Activated gamma-delta T cell (primary cell): ENCODE measurements around the gene POLD1.
"Not testable (repeated sequence)": the region's sequence is repeated elsewhere in the genome, so short reads cannot be mapped to it uniquely, and the experiment has no call there.

ENCODE experiments used
- DNase-seq: peaks from one replicate; lab custom pipeline; 2025; lab: John Stamatoyannopoulos, UW

The POLD1 gene

DNA sequence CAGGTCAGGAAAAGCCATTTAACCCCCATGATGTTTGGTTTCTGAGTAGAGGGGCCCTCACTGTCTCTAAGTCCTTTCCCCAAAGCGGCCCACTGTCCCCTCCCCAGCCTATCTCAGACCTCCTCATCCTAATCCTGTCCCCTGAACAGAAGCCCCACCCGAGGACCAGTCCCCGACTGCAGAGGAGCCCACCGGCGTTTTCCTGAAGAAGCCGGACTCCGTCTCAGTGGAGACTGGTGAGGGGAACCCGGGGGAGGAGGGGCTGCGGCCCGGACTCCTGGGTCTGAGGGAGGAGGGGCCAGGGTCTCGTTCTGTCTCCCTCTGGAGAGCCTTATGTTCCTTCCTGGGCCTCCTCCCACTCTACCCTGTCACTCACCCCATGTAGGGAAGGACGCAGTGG is 51.5 kb downstream of the POLD1 start:
- DNase-seq, result no peak

DNA sequence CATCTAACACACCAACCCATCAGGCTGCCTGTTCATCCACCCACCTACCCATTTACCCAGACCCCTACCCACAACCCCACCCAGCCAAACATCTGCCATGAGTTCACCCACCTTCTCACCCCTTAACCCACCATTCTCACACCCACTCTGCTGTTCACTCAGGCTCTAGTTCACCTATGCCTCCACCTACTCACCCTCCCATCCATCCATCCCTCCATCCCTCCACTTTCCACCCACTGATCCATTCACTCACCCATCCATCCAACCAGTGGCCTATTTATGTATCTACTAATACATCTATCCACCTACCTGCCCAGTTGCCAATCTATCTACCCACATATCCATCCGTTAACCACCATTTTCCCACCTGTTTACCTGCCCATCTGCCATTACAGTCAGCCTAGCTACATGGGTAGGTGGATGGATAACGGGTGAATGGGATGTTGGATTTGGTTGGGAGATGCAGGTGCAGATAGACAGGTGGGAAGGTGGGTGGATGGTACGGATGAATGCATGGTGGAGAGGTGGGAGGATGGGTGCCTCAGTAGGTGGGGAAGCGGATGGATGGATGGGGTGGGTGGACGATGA is 53.8 kb downstream of the POLD1 start:
- no peak for DNase-seq

DNA sequence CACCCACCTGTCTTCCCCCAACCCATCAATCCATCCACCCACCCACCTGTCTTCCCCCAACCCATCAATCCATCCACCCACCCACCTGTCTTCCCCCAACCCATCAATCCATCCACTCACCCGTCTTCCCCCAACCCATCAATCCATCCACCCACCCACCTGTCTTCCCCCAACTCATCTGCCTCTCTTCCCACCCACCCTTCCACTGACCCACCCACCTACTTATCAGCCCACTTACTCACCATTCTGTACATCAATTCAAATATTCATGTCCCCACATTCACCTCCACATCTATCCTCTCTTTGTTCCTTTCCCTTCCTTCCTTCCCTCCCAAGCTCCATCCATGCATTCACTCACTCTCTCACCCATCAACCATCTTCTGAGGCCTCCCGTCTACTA is 55.0 kb downstream of the POLD1 start:
- not testable (repeated sequence) for DNase-seq

DNA sequence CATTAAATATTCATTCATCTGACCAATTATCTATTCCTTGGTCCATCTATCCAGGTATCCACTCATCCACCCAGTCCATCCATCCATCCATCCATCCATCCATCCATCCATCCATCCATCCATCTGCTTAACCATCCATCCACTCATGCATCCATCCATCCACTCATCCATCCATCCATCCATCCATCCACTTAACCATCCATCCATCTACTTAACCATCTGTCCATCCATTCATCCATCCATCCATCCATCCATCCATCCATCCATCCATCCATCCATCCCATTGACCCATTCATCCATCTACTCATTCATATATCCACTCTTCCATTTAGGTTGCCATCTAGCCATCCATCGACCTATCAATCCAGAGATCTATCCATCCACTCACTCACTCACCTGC is 59.9 kb downstream of the POLD1 start:
- DNase-seq, result no peak

DNA sequence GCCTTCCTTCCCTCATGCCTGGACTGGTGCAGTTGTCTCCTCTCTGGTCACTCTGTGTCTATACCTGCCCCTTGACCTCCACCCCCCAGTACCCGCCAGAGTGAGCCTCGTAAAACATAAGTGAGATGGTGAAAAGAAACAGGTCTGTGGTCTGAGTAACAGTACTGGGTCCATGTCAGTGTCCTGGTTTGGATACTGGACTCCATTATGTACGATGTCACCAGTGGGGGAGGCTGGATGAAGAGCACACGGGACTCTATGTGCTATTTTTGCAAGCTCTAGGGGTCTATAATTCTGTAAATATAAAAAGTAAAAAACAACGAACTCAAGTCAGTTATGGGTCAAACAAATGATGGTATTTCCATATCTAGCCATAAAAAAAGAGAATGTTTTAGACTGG is 62.9 kb downstream of the POLD1 start:
- no peak for DNase-seq

DNA sequence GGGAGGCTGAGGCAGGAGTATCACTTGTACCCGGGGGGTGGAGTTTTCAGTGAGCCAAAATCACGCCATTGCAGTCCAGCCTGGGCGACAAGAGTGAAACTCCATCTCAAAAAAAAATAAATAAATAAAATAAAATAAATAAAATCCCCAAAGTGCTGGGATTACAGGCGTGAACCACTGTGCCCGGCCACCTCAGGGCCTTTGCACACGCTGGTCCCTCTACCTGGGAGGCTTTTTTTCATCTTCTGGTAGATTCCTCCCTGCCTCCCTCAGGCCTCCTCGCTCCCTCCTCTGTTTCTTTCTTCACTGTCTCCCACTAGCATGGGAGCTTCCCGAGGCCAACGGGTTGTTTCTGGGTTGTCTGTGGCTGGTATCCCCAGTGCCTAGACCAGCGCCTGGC is 63.6 kb downstream of the POLD1 start:
- no peak for DNase-seq

DNA sequence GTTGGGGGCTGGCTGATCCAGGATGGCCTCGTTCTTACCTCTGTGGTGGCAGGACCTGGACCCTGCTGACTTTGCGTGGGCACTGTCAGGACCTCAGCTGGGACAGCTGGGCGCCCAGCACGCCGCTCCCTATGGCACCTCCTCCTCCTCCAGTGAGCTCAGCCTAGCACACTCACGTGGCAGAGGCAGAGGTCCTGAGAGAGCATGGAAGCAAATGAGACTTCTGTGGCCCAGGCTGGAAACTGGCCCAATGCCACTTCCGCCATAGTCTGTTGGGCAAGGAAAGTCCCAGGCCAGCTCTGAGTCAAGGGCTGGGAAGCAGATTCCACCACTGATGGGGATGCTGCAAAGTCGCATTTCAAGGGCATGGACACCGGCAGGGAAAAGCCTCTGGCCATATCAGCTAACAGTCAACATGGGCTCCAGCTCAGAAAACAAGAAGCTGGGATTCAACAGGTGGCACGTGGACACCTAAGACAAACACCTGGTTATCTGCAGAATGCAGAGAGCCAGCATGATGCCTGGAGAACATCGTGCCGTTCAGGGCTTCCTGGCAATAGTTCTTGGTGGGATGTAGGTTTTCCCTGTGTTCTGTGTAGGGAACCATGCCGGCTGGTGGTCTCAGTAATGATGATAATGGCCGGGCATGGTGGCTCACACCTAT is 65.2 kb downstream of the POLD1 start:
- DNase-seq, result no peak

DNA sequence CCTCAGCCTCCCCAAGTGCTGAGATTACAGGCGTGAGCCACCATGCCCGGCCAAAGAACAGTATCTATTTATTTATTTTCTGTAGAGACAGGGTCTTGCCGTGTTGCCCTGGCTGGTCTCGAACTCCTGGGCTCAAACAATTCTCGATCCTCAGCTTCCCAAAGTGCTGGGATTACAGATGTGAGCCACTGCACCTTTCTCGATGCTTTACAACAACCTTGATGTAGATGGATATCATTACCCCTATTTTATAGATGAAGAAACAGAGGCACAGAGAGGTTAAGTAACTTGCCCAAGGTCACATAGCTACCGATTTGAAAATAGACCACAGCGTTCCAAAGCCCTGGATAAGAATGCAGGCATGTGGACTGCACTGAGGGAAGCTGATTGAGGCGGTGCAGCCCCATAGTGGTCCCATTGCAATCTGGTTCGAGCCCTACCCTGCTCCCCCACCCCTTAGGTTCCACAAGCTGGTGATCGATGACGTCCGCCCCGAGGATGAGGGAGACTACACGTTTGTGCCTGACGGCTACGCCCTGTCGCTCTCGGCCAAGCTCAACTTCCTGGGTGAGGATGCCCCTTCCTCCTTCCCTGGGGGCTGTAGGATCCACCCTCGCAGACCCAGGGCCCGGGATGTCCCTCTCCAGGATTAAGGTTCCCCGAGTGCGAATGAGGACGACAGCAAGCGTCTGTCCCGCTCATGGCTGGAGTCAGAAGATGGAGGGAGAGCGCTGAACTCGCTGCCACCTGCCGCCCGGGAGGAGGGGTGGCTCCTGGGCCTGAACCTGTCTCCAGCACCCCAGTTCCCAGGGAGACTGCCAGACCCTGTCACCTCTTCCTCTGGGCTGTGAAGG is 66.4 kb downstream of the POLD1 start:
- DNase-seq, result no peak

DNA sequence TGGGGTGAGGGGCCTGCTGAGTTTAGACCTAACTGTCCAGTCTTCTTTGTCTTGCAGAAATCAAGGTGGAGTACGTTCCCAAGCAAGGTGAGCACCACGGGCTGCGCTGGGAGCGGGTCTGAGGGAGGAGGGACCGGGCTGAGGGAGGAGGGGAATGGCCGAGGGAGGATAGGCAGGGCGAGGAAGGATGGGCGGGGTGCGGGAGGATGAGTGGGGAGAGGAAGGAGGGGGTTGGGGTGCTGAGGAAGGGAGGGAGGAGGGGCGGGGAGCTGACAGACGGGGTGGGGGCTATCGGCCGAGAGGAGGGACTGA is 67.0 kb downstream of the POLD1 start:
- DNase-seq, result no peak

DNA sequence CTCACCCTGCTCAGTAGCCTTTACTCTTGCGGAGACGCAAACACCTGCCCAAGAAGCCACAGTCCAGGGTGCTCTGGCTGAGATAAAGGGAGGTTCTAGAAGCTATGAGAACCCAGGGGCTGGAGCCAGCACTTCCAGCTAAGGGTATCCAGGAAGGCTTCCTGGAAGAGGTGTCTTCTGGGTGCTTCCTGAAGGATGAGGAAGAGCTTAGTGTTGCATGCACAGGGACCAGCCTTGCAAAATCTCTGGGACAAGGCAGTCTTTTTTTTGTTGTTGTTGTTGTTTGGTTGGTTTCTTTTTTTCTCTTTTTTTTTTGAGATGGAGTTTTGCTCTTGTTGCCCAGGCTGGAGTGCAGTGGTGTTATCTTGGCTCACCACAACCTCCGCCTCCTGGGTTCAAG is 69.1 kb downstream of the POLD1 start:
- no peak for DNase-seq

DNA sequence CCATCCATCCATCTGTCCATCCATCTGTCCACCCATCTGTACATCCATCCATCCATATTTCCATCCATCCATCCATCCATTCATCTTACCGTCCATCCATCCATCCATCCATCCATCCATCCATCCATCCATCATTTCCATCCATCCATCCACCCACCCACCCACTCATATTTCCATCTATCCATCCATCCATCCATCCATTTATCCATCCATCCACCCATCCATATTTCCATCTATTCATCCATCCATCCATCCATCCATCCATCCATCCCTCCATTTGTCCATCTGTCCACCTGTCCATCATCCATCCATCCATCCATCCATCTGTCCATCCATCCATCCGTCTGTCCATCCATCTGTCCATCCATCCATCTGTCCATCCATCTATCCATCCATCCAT is 71.8 kb downstream of the POLD1 start:
- no peak for DNase-seq

DNA sequence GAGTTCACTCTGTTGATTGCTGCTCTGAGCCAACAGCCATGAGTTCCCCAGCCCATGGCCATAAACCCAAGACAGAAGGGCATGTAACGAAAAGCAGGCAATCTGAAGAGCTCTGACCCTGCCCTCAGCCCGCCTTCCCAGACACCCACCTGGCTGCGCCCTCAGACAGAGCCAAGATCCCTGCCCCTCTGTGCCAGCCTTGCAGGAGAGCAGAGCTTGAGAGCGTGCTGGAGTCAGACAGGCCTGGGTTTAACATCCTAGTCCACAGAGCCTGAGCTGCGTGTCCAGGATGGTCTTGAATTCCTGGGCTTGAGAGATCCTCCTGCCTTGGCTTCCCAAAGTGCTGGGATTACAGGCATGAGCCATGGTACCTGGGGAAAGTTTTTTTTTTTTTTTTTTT is 73.2 kb downstream of the POLD1 start:
- no peak for DNase-seq

DNA sequence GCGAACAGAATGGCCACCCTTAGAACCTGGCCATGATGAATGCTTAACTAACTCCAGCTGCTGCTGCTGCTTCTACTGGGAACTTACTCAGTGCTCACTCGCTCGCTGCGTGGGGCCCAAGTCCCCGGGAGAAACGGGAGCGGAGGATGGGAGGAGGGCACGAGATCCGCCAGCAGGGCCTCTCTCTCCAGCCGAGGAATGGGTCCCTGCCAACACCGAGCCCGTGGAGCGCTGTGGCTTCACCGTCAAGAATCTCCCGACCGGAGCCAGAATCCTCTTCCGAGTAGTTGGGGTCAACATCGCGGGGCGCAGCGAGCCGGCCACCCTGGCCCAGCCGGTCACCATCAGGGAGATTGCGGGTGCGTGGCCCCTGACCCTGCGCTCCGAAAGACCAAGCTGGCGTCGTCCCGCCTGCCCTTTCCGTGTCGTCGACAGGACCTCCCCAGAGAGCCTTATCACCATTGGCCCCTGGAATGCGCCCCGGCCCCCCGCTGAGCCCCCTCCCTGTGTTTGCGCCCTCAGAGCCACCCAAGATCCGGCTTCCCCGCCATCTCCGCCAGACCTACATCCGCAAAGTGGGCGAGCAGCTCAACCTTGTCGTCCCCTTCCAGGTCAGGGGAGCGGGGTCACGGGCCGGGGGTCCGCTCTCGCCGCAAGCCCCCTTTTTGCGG is 74.4 kb downstream of the POLD1 start:
- no peak for DNase-seq

DNA sequence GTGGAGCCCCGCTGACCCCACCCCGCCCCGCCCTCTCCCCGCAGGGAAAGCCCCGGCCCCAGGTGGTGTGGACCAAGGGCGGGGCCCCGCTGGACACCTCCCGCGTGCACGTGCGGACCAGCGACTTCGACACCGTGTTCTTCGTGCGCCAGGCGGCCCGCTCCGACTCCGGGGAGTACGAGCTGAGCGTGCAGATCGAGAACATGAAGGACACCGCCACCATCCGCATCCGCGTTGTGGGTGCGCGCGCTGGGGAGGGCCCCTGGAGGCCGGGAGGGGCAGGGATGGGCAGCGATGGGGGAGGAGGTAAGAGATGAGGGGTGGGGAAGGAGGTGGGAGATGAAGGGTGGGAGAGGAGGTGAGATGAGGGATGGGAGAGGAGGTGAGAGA is 74.9 kb downstream of the POLD1 start:
- no peak for DNase-seq

DNA sequence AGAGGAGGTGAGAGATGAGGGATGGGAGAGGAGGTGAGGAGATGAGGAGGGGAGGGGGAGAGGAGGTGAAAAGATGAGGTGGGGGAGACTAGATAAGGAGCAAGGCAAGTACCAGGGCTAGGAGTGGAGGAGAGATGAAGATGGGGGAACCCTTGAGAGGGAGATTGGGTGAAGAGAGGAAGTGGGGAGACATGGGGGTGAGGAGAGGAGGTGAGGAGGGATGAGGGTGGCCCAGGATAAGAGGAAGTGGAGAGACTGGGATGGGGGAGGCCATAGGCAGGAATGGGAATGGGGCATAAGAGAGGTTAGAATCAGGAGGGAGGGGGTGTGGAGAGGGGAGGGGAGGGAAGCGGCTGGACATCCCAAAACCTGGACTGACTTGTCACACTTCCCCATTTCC is 75.5 kb downstream of the POLD1 start:
- DNase-seq, result no peak

DNA sequence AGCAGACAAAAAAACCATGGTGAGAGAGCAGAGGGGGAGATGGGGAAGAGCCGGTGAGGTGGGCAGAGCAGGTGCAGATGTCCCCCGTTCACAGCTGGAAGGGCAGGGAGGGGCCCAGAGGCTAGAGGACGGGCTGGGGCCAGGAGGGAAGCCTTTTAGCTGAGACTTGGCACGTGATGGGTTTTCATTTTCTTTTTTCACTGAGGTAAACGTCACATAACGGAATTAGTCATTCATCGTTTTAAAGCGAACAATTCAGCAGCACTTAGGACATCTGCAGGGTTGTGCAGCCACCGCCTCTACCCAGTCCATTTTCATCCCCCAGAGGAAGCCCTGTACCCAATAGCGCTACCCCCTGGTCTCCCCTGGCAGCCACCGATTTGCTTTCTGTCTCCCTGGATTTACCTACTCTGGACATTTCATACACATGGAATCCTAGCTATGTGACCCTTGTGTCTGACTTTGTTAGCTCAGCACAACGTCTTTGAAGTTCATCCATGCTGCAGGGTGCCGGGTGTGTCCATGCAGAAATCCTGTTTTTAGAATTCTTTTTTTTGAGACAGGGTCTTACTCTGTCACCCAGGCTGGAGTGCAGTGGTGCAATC is 76.1 kb downstream of the POLD1 start:
- DNase-seq, result no peak

DNA sequence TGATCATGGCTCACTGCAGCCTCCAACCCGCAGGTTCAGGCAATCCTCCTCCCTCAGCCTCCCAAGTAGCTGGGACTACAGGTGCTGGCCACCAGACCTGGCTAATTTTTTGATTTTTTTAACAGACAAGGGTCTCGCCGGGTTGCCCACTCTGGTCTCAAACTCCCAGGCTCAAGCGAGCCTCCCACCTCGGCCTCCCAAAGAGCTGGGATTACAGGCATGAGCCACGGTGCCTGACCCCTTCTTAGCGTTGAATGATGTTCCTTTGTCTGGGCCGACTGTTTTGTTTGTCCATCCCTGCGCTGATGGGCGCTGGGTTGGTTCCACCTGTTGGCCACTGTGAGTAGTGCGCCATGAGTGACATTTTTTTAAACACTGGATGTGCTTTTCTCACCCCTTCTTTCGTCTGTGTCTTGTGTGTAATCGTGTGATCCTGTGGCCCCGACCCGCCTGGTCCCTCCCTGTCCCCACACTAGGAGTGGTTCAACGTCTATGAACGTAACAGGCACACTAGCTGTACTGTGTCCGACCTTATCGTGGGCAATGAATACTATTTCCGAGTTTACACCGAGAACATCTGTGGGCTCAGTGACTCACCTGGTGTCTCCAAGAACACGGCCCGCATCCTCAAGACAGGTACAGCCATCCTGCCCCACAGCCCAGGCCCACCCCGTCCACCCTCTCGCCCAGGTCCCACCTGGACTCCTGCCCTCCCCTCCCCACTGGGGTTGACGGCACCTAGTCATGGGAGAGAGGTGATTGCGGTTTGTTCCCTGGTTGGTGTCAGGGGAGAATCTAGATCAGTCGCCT is 77.1 kb downstream of the POLD1 start:
- no peak for DNase-seq

DNA sequence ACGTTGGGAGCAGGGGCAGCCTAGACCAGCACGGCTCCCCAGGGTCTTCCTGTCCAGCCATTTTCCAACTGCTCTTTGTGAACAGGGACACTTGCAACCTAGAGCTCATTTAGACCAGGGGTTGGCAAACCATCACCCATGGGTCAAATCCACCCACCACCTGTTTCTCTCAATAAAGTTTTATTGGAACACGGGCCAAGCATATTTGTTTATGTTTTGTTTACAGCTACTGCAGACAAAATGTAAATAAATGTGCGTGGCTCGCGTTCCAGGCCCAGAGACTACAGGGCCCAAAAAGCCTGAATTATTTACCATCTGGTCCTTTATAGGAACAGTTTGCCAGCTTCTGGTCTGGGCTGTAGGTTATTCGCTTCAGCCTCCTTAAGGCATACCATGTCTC is 78.8 kb downstream of the POLD1 start:
- DNase-seq, result no peak

DNA sequence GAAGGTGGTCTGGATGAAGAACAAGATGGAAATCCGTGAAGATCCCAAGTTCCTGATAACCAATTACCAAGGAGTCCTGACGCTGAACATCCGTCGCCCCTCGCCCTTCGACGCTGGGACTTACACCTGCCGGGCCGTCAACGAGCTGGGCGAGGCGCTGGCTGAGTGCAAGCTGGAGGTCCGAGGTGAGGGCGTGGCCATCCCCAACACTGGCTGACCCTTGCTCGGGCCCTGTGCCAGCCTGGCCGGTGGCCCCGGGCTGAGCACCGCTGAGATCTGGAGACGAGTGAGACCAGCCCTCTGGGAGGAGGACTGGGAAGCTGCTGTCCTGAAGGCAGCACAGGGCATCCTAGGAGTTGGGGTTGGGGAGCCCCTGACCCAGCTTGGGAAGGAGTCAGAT is 80.2 kb downstream of the POLD1 start:
- no peak for DNase-seq

DNA sequence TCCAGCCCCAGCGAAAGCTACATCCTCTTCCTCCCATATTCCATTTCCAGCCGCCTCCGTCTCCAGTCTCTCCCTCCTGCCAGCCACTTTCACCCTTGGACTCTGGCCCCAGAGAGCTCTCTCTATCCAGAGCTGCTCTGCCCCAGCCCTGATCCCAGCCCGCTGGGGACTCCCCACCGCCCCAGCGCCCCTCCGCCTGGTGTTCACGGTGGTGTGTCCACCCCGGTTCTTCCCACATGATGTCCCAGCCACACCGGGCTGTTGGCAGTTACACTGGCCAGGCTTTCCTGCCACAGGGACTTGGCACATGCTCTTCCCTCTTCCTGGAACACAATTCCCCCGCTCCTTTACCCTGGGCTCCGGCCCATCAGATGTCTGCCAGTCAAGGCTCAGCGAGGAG is 80.9 kb downstream of the POLD1 start:
- DNase-seq, result no peak

DNA sequence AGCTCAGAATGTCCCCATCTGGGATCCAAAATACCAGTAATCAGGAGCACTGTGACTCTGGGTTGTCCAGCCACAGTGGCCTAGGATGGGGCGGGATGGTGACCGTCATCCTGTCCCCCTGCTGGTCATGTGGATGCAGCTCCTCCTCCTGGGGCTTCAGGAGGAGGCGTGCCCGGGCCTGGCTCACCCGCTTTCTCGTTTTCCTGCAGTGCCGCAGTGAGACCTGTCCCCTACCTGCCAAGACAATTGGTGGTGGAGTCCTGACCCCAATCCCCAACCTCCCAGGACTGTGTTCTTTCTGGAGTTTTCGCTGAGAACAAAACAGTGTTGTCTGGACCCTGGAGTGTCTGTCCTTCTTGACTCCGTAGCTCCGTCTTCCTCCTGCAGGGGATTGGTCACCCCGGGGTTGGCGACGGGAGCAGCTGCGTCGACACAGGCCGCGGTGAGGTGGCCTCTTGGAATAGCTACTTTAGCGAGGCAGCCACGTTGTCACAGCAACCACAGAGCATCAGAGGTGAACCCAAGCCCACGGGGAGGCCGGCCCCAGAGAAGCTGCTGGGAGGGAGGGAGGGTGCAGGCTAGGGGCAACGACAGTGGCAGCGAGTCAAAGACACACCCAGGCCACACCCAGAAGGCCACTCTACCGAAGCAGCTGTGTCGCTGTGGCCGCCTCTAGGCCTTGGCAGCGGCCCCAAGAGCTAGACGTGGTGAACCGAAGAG is 82.0 kb downstream of the POLD1 start:
- DNase-seq, result no peak
